ENCODE data around the gene MAGEB1. TPM values are rescaled to one million over a fixed set of nuclear protein-coding genes. Genes with fewer than 3 reads are reported as not detected.

MAGEB1 gene
- total and polyA plus RNA-seq, 2 experiments from 2014 or later, result 0.15 TPM; not detected in 1

DNA sequence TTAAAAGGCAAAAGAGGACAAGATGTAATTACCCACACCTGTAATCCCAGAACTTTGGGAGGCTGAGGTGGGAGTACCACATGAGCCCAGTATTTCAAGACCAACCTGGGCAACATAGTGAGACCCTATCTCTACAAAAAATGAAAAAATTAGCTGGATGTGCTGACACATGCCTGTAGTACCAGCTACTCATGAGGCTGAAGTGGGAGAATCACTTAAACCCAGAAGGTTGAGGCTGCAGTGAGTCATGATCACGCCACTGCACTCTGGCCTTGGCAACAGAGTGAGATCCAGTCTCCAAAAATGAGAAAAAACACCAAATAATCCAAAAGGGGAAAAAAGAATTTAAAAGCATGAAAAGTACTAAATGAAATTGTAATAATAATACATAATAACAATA is 31.4 kb downstream of the MAGEB1 start:
- DNase-seq (ENCODE audit: low spot score), result no peak
- no peak overlapping the region for H3K4me3 Mint-ChIP-seq
- ATAC-seq, result no peak
- no peak overlapping the region for H3K27ac Mint-ChIP-seq
- no peaks in the 10 kb centered on the region for H3K36me3 Mint-ChIP-seq (ENCODE audit: low read depth)
- Histone ChIP-seq H3K4me3 (no peak overlapping the region), H4K20me1 (replicated peaks; ENCODE audit: insufficient read depth) (no peaks in the 10 kb centered on the region), H3K27ac (ENCODE audit: low read depth) (no peak overlapping the region), H2AFZ (no peak overlapping the region), H3F3A (replicated peaks; ENCODE audit: low read depth) (no peaks in the 10 kb centered on the region), H3K36me3 (ENCODE audit: insufficient read depth) (no peaks in the 10 kb centered on the region), H3K79me2 (replicated peaks; ENCODE audit: insufficient read depth) (no peaks in the 10 kb centered on the region), H3K27me3 (ENCODE audit: insufficient read depth) (no peaks in the 10 kb centered on the region), H3K9me2 (ENCODE audit: insufficient read depth) (no peaks in the 10 kb centered on the region), H3K4me2 (no peak overlapping the region), H3K4me1 (ENCODE audit: insufficient read depth) (no peaks in the 10 kb centered on the region)
- no peaks in the 10 kb centered on the region; the same call in 2 of the 3 replicates for H3K4me1 Mint-ChIP-seq
- no peaks in the 10 kb centered on the region for H3K27me3 Mint-ChIP-seq (ENCODE audit: insufficient read depth, low read depth, poor library complexity)
- no peaks in the 10 kb centered on the region for H3K9me3 Mint-ChIP-seq
- TF ChIP-seq JUNB (IDR thresholded peaks at IDR 0.05; ENCODE audit: unreplicated experiment) (no peak), STAT1 (IDR thresholded peaks at IDR 0.05; ENCODE audit: unreplicated experiment) (no peak), ZNF331 (CRISPR knock-in tag; IDR thresholded peaks at IDR 0.05; ENCODE audit: low read depth) (no peak), EZH2 (IDR thresholded peaks at IDR 0.05; ENCODE audit: low read depth, unreplicated experiment) (no peak), NANOG (IDR thresholded peaks at IDR 0.05; ENCODE audit: borderline replicate concordance) (no peak), ZNF114 (CRISPR knock-in tag; IDR thresholded peaks at IDR 0.05) (no peak), CREB1 (CRISPR knock-in tag; IDR thresholded peaks at IDR 0.05; ENCODE audit: low read depth) (no peak), EZH2phosphoT487 (IDR thresholded peaks at IDR 0.05; ENCODE audit: unreplicated experiment) (no peak), POLR2AphosphoS5 (IDR thresholded peaks at IDR 0.05; ENCODE audit: low read depth) (no peak)
- TF ChIP-seq, protein P1, sequence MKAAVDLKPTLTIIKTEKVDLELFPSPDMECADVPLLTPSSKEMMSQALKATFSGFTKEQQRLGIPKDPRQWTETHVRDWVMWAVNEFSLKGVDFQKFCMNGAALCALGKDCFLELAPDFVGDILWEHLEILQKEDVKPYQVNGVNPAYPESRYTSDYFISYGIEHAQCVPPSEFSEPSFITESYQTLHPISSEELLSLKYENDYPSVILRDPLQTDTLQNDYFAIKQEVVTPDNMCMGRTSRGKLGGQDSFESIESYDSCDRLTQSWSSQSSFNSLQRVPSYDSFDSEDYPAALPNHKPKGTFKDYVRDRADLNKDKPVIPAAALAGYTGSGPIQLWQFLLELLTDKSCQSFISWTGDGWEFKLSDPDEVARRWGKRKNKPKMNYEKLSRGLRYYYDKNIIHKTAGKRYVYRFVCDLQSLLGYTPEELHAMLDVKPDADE (IDR thresholded peaks at IDR 0.05), result no peak
- TF ChIP-seq, protein P2, sequence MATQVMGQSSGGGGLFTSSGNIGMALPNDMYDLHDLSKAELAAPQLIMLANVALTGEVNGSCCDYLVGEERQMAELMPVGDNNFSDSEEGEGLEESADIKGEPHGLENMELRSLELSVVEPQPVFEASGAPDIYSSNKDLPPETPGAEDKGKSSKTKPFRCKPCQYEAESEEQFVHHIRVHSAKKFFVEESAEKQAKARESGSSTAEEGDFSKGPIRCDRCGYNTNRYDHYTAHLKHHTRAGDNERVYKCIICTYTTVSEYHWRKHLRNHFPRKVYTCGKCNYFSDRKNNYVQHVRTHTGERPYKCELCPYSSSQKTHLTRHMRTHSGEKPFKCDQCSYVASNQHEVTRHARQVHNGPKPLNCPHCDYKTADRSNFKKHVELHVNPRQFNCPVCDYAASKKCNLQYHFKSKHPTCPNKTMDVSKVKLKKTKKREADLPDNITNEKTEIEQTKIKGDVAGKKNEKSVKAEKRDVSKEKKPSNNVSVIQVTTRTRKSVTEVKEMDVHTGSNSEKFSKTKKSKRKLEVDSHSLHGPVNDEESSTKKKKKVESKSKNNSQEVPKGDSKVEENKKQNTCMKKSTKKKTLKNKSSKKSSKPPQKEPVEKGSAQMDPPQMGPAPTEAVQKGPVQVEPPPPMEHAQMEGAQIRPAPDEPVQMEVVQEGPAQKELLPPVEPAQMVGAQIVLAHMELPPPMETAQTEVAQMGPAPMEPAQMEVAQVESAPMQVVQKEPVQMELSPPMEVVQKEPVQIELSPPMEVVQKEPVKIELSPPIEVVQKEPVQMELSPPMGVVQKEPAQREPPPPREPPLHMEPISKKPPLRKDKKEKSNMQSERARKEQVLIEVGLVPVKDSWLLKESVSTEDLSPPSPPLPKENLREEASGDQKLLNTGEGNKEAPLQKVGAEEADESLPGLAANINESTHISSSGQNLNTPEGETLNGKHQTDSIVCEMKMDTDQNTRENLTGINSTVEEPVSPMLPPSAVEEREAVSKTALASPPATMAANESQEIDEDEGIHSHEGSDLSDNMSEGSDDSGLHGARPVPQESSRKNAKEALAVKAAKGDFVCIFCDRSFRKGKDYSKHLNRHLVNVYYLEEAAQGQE (IDR thresholded peaks at IDR 0.05; ENCODE audit: unreplicated experiment), result no peak
- TF ChIP-seq, protein P3, sequence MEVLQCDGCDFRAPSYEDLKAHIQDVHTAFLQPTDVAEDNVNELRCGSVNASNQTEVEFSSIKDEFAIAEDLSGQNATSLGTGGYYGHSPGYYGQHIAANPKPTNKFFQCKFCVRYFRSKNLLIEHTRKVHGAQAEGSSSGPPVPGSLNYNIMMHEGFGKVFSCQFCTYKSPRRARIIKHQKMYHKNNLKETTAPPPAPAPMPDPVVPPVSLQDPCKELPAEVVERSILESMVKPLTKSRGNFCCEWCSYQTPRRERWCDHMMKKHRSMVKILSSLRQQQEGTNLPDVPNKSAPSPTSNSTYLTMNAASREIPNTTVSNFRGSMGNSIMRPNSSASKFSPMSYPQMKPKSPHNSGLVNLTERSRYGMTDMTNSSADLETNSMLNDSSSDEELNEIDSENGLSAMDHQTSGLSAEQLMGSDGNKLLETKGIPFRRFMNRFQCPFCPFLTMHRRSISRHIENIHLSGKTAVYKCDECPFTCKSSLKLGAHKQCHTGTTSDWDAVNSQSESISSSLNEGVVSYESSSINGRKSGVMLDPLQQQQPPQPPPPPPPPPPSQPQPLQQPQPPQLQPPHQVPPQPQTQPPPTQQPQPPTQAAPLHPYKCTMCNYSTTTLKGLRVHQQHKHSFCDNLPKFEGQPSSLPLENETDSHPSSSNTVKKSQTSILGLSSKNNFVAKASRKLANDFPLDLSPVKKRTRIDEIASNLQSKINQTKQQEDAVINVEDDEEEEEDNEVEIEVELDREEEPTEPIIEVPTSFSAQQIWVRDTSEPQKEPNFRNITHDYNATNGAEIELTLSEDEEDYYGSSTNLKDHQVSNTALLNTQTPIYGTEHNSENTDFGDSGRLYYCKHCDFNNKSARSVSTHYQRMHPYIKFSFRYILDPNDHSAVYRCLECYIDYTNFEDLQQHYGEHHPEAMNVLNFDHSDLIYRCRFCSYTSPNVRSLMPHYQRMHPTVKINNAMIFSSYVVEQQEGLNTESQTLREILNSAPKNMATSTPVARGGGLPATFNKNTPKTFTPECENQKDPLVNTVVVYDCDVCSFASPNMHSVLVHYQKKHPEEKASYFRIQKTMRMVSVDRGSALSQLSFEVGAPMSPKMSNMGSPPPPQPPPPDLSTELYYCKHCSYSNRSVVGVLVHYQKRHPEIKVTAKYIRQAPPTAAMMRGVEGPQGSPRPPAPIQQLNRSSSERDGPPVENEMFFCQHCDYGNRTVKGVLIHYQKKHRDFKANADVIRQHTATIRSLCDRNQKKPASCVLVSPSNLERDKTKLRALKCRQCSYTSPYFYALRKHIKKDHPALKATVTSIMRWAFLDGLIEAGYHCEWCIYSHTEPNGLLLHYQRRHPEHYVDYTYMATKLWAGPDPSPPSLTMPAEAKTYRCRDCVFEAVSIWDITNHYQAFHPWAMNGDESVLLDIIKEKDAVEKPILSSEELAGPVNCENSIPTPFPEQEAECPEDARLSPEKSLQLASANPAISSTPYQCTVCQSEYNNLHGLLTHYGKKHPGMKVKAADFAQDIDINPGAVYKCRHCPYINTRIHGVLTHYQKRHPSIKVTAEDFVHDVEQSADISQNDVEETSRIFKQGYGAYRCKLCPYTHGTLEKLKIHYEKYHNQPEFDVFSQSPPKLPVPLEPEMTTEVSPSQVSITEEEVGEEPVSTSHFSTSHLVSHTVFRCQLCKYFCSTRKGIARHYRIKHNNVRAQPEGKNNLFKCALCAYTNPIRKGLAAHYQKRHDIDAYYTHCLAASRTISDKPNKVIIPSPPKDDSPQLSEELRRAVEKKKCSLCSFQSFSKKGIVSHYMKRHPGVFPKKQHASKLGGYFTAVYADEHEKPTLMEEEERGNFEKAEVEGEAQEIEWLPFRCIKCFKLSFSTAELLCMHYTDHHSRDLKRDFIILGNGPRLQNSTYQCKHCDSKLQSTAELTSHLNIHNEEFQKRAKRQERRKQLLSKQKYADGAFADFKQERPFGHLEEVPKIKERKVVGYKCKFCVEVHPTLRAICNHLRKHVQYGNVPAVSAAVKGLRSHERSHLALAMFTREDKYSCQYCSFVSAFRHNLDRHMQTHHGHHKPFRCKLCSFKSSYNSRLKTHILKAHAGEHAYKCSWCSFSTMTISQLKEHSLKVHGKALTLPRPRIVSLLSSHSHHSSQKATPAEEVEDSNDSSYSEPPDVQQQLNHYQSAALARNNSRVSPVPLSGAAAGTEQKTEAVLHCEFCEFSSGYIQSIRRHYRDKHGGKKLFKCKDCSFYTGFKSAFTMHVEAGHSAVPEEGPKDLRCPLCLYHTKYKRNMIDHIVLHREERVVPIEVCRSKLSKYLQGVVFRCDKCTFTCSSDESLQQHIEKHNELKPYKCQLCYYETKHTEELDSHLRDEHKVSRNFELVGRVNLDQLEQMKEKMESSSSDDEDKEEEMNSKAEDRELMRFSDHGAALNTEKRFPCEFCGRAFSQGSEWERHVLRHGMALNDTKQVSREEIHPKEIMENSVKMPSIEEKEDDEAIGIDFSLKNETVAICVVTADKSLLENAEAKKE (CRISPR knock-in tag; IDR thresholded peaks at IDR 0.05), result no peak
- TF ChIP-seq, protein P4, sequence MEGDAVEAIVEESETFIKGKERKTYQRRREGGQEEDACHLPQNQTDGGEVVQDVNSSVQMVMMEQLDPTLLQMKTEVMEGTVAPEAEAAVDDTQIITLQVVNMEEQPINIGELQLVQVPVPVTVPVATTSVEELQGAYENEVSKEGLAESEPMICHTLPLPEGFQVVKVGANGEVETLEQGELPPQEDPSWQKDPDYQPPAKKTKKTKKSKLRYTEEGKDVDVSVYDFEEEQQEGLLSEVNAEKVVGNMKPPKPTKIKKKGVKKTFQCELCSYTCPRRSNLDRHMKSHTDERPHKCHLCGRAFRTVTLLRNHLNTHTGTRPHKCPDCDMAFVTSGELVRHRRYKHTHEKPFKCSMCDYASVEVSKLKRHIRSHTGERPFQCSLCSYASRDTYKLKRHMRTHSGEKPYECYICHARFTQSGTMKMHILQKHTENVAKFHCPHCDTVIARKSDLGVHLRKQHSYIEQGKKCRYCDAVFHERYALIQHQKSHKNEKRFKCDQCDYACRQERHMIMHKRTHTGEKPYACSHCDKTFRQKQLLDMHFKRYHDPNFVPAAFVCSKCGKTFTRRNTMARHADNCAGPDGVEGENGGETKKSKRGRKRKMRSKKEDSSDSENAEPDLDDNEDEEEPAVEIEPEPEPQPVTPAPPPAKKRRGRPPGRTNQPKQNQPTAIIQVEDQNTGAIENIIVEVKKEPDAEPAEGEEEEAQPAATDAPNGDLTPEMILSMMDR (conservative IDR thresholded peaks at IDR 0.05; ENCODE audit: low read depth in 2 of 2), result no peak

Measured in GM23338 (cell line).